Measurements from ENCODE around the gene TMEM271.

TMEM271 gene

DNA sequence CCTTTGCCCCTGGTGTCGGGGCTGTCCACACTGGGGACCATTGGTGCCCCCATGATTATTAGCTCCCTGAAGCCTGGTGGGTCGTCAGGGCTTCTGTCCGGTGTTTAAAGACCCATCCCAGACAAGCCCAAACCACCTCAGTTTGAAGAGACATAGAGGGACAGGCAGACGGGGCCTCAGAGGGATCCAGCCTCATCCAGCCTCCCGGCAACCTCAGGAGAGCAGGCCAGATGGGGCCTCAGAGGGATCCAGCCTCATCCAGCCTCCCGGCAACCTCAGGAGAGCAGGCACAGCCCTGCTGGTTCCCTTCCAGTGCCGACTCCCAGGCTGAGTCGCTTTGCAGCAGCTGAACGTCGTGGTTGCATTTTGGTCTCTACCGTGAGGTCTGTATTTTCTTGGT, 45.0 kb downstream of the TMEM271 start:
- no peak overlapping the region for H3K4me3 ChIP-seq (ENCODE audit: low read depth, low read length)
- TF ChIP-seq, protein P1, sequence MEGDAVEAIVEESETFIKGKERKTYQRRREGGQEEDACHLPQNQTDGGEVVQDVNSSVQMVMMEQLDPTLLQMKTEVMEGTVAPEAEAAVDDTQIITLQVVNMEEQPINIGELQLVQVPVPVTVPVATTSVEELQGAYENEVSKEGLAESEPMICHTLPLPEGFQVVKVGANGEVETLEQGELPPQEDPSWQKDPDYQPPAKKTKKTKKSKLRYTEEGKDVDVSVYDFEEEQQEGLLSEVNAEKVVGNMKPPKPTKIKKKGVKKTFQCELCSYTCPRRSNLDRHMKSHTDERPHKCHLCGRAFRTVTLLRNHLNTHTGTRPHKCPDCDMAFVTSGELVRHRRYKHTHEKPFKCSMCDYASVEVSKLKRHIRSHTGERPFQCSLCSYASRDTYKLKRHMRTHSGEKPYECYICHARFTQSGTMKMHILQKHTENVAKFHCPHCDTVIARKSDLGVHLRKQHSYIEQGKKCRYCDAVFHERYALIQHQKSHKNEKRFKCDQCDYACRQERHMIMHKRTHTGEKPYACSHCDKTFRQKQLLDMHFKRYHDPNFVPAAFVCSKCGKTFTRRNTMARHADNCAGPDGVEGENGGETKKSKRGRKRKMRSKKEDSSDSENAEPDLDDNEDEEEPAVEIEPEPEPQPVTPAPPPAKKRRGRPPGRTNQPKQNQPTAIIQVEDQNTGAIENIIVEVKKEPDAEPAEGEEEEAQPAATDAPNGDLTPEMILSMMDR (IDR thresholded peaks at IDR 0.05; ENCODE audit: insufficient read depth, low read depth, low read length, missing control alignments): no peak
- no peak for DNase-seq (ENCODE audit: low read depth)

DNA sequence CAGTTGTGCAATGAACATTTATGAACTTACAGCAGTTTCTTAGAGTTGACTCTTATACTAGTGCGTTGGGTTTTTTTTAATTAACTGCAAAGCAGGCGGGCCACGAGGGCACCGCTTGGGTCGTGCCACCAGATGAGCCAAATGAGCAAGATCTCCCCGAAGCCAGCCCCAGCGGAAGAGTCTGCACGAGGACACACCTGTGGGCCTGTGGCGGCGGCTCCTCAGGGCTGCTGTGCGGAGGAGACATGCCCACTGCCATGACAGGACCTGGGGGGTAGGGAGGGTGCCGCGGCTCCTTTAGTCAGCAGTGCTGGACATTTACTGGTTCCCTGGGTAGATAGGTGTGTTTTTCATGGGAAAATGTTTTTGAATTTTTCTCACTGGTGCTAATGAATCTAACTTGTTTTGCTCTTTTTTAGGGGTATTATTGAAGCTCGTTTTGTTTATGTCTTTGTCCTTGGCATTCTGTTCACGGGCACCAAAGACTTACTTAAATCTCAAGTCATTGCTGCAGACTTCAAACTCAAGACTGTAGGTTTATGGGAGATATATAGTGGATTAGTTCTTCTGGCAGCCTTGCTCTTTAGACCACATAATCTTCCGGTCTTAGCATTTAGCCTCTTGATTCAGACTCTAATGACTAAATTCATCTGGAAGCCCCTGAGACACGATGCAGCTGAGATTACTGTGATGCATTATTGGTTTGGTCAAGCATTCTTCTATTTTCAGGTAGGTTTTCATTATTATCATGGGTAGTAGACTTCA, 45.9 kb downstream of the TMEM271 start:
- no peak for DNase-seq (ENCODE audit: low read depth)
- TF ChIP-seq, protein P1 (IDR thresholded peaks at IDR 0.05; ENCODE audit: insufficient read depth, low read depth, low read length, missing control alignments): no peak
- no peak overlapping the region for H3K4me3 ChIP-seq (ENCODE audit: low read depth, low read length)

DNA sequence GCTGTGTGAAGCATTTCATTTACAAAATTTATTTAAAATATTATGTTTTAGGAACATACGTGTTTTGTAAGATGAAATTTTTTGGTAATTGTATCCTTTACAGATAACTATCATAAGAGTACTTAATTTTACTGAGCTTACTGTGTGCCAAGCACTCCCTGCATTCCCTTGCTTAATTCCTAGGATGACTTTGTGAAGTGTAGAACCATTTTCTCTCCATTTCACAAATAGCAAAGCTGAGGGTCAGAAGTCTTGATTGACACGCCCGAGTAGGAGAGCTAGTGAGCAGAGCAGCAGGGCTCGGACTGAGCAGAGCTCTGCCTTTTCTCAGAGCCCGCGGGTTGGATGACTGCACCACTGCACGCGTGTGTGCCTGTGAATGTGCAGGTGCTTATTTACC, 46.5 kb downstream of the TMEM271 start:
- TF ChIP-seq, protein P1 (IDR thresholded peaks at IDR 0.05; ENCODE audit: insufficient read depth, low read depth, low read length, missing control alignments): no peak
- DNase-seq (ENCODE audit: low read depth): no peak
- H3K4me3 ChIP-seq (ENCODE audit: low read depth, low read length): no peak overlapping the region

DNA sequence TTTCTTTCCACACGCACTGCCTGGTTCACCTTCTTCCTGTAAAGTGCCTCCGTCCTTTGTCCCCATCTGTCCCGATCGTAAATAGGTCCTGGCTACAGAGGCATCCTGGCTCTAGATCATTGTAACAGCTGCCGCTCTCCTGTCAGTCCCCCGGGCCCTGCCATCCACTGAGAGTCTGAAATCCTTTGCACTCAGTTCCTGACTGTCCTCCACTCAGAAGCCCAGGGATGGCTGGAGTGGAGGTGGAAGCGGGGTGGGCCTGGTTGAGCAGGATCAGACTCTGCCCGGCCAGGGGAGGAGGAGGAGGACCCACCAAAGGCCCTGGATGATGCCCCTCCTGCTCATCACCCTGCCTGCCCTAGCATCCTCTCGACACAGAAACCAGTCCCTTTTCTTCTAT, 47.3 kb downstream of the TMEM271 start:
- TF ChIP-seq, protein P1 (IDR thresholded peaks at IDR 0.05; ENCODE audit: insufficient read depth, low read depth, low read length, missing control alignments): no peak
- no peak for DNase-seq (ENCODE audit: low read depth)
- no peak overlapping the region for H3K4me3 ChIP-seq (ENCODE audit: low read depth, low read length)

DNA sequence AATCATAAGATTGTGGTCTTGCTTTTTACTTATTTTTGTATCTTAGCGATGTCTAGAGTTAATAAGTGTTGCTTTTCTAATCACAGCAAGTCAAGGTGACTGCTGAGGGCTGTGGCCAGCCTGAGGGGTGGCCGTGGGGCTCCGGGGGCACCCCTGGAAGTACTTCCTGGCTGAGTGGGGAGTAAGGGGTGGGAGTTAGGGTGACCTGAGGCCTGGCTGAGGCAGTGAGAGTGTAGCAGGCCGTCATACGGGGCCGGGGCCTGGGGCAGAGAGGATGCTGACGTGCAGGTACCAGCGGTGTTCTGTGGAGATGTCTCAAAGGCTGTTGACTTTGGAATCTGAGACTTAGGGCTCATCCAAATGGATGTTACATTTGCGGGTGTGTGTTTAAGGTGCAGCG, 47.8 kb downstream of the TMEM271 start:
- TF ChIP-seq, protein P1 (IDR thresholded peaks at IDR 0.05; ENCODE audit: insufficient read depth, low read depth, low read length, missing control alignments): no peak
- H3K4me3 ChIP-seq (ENCODE audit: low read depth, low read length): no peak overlapping the region
- no peak for DNase-seq (ENCODE audit: low read depth)

DNA sequence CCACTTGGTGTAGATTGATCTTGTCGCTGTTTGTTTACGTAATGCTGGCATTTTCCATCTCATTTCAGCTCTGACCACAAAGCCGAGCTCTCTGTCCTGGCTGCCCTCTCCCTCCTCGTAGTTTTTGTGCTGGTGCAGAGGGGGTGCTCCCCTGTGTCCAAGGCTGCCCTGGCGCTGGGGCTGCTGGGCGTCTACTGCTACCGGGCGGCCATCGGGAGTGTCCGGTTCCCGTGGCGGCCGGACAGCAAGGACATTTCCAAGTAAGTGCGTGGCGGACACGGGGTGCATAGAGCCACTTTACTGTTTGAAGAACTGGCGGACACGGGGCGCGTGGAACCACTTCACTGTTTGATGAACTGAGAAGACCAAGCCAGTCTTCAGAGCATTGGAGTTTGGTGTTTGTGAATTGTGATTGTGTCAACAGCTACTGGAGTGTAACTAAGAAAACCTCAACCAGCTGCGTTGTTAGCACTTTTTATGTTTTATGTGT, 49.1 kb downstream of the TMEM271 start:
- TF ChIP-seq, protein P1 (IDR thresholded peaks at IDR 0.05; ENCODE audit: insufficient read depth, low read depth, low read length, missing control alignments): no peak
- H3K4me3 ChIP-seq (ENCODE audit: low read depth, low read length): no peak overlapping the region

More for the DNA sequence above, 49.1 kb downstream of the TMEM271 start:
- DNase-seq (ENCODE audit: low read depth): no peak
